ENCODE measurements around the gene MRPL43.
"Not testable (repeated sequence)": the region's sequence is repeated elsewhere in the genome, so short reads cannot be mapped to it uniquely, and the experiment has no call there.

The MRPL43 gene

DNA sequence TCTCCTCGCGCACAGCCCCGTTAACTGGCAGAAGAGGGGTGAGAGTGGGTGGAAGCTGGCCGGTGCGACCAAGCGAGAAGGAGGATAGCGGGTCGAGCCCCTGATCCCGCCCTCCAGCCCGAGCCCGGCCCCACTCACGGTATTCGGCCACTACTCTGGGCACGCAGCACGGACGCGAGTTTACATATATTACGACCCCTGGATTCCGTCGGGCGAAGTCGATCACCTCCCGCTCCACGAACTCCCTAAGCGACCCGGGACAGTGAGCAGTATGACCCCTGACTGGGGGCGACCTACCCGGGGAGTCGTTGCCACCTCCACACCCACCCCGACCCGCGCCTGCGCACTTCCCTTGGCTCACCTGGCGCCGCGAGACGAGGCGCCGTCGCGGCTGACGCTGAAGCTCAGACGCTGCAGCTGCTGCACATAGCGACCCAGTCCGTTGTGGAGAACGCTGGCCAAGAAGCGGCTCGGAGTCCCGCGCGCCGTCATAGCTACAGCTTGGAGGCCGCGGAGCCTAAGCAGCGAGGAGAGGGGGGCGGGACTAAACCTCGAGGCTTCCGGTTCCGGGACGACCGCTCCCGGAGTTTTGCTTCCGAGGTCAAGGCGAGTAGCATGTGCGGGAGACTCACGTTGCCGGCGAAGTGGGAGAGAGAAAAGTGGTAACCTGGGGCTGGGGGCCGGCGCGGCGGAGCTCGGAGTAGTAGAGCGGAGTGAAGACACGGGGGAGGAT is at the start of gene MRPL43, which contains the start of gene TWNK:
Gene MRPL43 (minus strand): TSS at position 546 of the 733 bp plus-strand sequence. CDS start 54 bp downstream, at position 492.
Gene TWNK (plus strand): TSS at position 592 of the 733 bp plus-strand sequence. CDS start 668 bp downstream, outside the sequence.
- peak; percentile 79 for DNase-seq

- DNase-seq, result no peak
Observed at GRCh38 chr10:101036726-101037125, 49.4 kb upstream of the MRPL43 start.

GRCh38 chr10:101035916-101036702 is 48.8 kb upstream of the MRPL43 start:
- no peak for DNase-seq

DNA sequence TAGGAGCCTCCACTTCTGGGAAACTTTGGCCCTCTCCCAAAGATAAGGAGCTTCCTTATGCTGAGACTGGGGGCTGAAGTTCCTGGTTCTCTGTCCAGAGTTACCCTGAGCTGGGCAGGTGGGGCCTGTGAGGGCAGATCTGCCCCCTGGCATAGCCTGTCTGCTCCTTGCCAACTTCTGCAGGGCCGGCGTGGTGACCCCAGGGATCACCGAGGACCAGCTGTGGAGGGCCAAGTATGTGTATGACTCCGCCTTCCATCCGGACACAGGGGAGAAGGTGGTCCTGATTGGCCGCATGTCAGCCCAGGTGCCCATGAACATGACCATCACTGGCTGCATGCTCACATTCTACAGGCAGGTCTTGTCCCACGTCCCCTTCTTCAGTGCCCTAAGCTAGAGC is 48.0 kb upstream of the MRPL43 start:
- DNase-seq, result no peak

- DNase-seq, result not testable (repeated sequence)
Observed at GRCh38 chr10:101034404-101034803, 47.1 kb upstream of the MRPL43 start.

DNA sequence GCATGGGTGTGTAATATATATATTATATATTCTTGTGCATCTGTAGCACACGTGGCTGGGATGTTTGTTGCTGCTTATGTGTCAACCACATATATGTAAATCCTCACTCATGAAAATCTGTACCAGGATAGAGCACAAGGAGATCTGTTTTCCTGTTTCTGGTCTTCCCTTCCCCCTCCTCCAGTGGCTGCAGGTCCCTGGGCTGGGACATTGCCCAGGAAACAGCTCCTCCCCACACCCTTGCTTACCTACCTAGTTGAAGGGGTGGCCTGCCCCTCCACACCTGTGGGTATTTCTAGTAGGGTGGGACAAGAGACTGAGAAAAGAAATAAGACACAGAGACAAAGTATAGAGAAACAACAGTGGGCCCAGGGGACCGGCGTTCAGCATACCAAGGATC is 46.0 kb upstream of the MRPL43 start:
- DNase-seq, result no peak

GRCh38 chr10:101032637-101033224 is 45.4 kb upstream of the MRPL43 start:
- DNase-seq, result peak; percentile 63

DNA sequence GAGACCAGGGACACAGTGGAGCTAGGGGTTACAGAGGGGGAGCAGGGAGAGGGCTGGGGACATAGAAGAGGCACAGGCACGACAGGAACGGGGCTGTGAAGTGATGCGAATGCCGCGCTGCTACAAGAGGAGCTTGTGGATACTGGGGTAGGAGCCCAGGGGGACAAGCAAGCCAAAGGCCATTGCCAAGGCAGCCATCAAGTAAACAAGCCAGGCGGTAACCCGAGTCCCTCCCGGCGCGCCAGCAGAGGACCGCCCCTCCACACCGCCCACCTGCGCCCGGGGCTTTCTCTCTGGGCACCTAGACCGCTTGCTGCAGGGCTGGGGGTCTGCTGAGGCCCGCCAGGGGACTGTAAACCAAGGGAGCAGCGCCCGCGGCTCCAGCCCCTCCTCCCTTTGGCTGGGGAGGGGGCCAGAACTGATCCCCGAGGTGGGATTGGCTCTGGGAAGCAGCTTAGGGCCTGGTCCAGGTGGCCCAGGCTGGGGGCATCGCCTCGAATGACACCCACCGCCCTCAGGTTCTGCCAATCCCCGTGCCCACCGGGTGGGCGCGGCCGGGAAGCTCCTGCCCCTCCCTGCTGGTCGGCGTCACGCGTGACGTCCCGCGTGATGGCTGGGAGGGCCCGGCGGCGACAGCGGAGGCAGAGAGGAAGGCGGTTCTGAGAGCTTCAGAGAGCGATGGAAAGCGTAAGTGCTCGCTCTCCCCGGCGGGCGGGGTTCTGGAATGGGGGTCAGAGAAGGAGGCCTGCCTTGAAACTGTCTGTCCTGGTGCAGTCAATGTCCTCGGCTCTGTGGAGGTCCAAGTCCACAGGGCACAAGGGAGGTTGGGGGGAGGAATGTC is 44.7 kb upstream of the MRPL43 start:
- DNase-seq, result peak; percentile 52

DNA sequence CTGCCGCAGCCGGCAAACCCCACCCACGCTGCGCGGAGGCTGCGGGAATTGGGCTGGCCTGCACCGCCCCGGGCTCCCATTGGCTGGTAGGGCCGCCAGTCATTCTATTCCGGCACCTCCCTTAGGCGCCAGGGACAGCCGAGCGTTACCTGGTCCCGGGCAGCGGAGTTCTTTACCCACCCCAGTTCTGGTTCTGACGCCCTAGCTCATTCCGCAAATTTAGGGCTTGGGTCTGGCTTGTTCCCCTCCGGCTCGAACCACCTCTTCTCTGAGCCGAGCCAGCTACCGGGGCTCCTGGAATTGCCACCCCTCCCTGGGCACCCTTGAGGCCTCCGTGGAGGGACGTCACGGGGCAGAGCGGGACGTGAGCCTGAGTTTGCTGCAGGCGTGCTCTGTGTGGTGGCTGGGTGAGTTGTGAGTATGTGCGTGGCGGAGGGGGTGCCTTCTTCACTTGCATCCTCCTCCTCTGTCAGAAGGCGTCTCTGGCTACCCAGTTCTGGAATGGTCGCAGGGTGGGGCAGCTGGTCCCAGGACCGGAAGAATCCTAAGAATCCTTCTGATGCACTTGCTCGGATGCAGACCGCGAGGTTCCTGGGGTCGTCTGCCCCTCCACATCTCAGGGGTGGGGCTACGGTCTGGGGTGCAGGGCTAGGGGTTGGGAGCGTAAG is 44.0 kb upstream of the MRPL43 start, which contains the start of the genes PDZD7 and SFXN3:
Gene PDZD7 (minus strand): TSS at position 2 of the 668 bp plus-strand sequence. CDS start 910 bp downstream, outside the sequence.
Gene SFXN3 (plus strand): TSS at position 107 of the 668 bp plus-strand sequence. CDS start 3,461 bp downstream, outside the sequence.
- DNase-seq, result peak; percentile 92

- no peak for DNase-seq
Observed at GRCh38 chr10:101030496-101031127, 43.3 kb upstream of the MRPL43 start.

- DNase-seq, result peak; percentile 20
Observed at GRCh38 chr10:101029520-101030295, 42.4 kb upstream of the MRPL43 start.

DNA sequence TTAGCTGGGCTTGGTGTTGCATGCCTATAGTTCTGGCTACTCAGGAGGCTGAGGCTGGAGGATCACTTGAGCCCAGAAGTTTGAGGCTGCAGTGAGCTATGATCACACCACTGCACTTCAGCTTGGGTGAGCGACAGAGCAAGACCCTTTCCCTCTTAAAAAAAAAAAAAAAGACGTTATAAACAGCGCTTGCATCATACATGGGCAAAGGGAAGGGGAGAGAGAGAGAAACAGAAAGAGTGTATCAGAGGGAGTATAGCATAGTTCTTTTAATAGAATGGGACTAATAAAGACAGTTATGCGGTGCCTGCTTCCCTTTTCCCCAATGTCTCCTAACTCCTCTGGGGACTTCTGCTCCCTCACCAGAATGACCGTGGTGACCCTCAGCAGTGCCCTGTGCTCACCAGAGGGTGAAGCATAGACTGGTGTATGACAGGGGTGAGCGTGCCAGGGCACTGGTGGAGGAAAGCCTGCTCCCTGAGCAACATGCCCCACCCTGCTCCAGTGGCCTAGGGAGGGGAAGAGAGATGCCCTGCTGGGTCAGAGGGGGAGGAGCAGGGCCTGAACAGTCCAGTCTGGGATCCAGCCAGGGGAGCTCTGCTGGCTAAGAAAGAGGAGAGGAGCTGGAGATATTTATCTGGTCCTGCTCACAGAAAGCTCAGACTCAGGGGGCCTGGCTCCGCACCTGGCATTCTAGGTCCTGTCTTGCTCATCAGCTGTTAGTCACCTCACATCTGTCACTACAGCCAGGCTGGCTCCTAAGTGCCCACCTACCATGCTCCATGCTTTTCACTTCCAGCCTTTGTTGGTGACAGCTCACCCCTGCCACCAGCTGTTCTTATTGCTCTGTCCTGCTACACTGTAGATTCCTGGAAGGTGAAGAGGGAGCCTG is 41.4 kb upstream of the MRPL43 start:
- peak; percentile 71 for DNase-seq

- no peak for DNase-seq
Observed at GRCh38 chr10:101027106-101027720, 39.9 kb upstream of the MRPL43 start.

DNA sequence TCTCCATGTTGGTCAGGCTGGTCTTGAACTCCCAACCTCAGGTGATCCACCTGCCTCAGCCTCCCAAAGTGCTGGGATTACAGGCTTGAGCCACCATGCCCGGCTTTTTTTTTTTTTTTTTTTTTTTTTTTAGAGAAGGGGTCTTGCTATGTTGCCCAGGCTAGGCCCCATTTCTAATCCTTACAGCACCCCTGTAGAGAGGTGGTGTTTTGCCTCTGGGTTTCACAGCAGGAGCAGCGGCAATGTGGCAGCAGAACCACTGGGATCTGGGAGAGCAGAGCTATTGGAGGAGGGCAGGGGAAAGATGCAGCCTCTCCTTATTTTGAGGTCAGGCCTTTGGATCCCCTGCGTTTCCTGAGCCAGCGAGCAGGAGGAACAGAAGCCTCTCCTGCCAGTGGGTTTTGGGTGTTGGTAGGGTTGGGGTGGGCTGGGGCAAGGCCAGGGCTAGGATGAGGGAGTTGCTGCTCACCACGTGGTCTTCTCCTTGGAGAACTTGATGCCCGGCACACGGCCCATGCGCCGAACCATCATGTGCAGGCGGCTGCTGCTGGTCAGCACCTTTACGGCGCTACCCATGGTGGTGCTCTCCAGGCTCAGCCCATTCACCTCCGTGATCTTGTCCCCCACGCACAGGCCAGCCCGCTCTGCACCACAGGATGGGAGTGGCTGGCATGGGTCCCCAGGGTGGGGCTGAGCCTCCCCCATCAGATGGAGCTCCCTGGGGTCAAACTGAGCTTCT is 35.8 kb upstream of the MRPL43 start:
- no peak for DNase-seq

DNA sequence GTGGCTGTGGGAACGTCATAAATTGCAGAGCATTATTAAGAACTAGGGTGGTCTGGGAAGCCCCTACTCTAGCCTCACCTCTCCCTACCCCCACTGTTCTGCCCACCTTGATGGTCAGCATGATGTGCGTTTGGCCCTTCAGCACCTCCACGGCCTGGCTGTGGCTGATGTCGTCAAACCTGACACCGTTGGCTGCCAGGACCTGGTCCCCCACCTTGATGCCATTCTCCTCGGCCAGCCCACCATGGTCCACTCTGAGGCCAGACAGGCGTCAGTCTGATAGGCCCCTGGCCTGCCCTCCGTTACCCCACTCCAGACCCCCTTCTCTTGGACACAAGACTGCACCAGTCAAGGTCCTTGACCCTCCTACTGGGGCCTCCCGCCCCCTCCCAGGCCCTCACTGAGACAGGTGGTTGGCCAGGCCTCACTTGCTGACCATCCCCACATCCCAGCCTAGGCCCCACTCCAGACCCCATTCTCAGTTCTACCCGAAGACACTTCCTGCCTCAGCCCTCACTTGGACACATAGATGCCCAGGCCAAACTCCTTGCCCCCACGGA is 34.5 kb upstream of the MRPL43 start:
- DNase-seq, result no peak

- no peak for DNase-seq
Observed at GRCh38 chr10:101021239-101021638, 33.9 kb upstream of the MRPL43 start.

- no peak for DNase-seq
Observed at GRCh38 chr10:101020427-101021075, 33.3 kb upstream of the MRPL43 start.

DNA sequence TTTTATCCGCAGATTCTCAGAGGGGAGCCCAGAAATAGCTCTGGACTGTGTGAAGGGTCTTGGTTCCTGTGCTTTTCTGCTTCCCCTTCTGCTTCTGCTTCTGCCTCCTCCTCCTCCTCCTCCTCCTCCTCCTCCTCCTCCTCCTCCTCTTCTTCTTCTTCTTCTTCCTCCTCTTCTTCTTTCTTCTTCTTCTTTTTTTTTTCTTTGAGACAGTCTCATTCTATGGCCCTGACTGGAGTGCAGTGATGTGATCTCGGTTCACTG is 32.1 kb upstream of the MRPL43 start:
- DNase-seq, result no peak

Data from NCI-H69 (cell line).